GM12865 (cell line): ENCODE results near the gene SPATA16.

Source experiments
- DNase-seq: peaks from one replicate; pipeline ENCODE4 v3.0.0; 2010; ENCODE audit warnings: low read depth
- H3K4me3 ChIP-seq: 2 replicates; pipeline ENCODE4 v1.5.1; 2011; ENCODE audit warnings: mild to moderate bottlenecking, low read depth, low read length, control low read depth
- TF ChIP-seq, protein P1 (sequence below): IDR thresholded peaks from 2 replicates; pipeline ENCODE4 v1.5.1; 2011; ENCODE audit warnings: low read length, control low read depth, low read depth, inconsistent platforms; ENCODE audit not compliant: insufficient read depth; ENCODE audit errors: missing control alignments

The SPATA16 gene

DNA sequence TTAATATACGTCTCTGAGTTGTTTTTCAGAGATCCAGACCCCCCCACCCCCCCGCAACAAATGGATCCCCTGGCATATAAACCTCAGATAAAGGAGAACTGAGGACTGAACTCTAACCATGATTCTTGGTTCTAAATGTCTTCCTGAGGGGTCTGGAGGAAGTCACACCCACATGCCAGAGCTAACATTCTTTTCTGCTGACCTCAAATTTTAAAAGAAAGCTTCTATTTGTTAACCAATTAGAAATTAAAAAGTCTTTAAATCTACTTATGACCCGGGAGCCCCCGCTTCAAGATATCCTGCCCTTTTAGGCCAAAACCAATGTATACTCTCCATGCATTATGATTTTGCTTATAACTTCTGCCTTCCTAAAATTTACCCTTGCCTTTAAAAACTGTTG is 202.2 kb downstream of the SPATA16 start:
- H3K4me3 ChIP-seq = no peak overlapping the region
- TF ChIP-seq, protein P1, sequence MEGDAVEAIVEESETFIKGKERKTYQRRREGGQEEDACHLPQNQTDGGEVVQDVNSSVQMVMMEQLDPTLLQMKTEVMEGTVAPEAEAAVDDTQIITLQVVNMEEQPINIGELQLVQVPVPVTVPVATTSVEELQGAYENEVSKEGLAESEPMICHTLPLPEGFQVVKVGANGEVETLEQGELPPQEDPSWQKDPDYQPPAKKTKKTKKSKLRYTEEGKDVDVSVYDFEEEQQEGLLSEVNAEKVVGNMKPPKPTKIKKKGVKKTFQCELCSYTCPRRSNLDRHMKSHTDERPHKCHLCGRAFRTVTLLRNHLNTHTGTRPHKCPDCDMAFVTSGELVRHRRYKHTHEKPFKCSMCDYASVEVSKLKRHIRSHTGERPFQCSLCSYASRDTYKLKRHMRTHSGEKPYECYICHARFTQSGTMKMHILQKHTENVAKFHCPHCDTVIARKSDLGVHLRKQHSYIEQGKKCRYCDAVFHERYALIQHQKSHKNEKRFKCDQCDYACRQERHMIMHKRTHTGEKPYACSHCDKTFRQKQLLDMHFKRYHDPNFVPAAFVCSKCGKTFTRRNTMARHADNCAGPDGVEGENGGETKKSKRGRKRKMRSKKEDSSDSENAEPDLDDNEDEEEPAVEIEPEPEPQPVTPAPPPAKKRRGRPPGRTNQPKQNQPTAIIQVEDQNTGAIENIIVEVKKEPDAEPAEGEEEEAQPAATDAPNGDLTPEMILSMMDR = no peak
- no peak for DNase-seq

DNA sequence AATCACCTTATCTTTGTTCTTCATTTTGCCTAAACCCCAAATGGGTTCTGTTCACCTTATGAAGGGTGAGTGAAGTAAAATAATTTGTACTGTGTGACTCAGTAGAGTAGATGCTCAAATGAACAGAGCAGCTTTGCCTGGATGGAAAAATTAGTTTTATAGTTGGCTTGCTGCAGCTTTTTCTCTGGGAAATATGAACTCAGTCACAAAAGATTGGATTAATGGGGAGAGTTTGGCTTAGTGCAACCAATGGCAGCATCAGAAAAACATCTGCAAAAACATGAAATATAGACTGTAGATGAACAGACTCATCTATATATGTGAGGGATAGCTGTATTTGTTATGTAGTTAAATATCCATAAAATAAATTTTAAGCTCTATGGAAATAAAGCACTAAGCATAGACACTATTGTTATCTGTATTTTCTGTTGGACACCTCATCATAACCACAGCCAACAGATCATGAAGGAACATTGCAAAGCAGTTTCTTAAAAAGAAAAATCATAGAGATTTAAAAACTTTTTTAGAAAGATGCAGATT is 209.2 kb downstream of the SPATA16 start:
- DNase-seq = no peak
- H3K4me3 ChIP-seq = no peak overlapping the region
- TF ChIP-seq, protein P1 = no peak

GRCh38 chr3:172929451-172929850 is 211.6 kb downstream of the SPATA16 start:
- no peak overlapping the region for H3K4me3 ChIP-seq
- no peak for DNase-seq
- TF ChIP-seq, protein P1 = no peak

- no peak for DNase-seq
- TF ChIP-seq, protein P1 = no peak
These were observed 216.5 kb downstream of the SPATA16 start for GRCh38 chr3:172924546-172924945.

DNA sequence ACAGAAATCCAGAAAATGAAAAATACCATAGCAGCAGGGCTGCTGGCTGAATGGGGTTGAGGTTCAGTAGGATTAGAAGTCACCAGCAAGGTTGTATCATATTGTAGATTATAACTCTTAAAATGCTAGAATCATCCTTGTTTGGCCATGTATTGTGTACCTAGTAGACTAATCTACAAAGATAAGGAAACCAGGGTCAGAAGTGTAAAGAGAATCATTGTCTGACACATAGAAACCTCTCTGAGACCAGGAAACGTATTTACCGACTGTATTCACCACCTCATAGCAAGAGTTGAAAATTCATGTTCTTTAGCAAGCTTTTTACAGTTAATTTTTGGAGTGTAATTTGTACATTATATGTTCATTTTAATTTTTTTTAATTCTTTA is 221.7 kb downstream of the SPATA16 start:
- TF ChIP-seq, protein P1 = no peak
- H3K4me3 ChIP-seq = no peak overlapping the region
- no peak for DNase-seq

More at GRCh38 chr3:172924546-172924945, 216.5 kb downstream of the SPATA16 start:
- H3K4me3 ChIP-seq = no peak overlapping the region

GRCh38 chr3:172918568-172919296 is 222.3 kb downstream of the SPATA16 start:
- TF ChIP-seq, protein P1 = no peak
- no peak for DNase-seq
- H3K4me3 ChIP-seq = no peak overlapping the region
